Right lobe of liver (tissue), 6 donors: ENCODE measurements around the gene ZC3H6. TPM values are rescaled to one million over a fixed set of nuclear protein-coding genes. Genes with fewer than 3 reads are reported as not detected.

Experiments
- ATAC-seq, 4 donors: fragments of 200-7000 bp; cut with Tn5 transposase; one replicate each; pipeline ENCODE4 v1.9.1; 2020; ENCODE audit warnings: mild to moderate bottlenecking in 4 of 4, moderate library complexity in 4 of 4
- DNase-seq, 3 donors: peaks; one replicate each; pipeline ENCODE4 v3.0.0-alpha.2; 2020
- H3K27ac ChIP-seq, 3 donors: fragments of 200-600 bp; one replicate each; pipeline ENCODE4 v1.8.0; 2022
- H3K27me3 ChIP-seq, 2 donors: fragments of 200-600 bp; one replicate each; pipeline ENCODE4 v1.8.0; 2022
- H3K36me3 ChIP-seq, 4 donors: fragments of 200-600 bp; sonication (generic) in 1 of 4; one replicate each; pipeline versions ENCODE4 v1.5.1 to v1.8.0; 2017 to 2022; ENCODE audit warnings: control low read depth in 1 of 4
- H3K4me1 ChIP-seq, 4 donors: fragments of 200-600 bp; sonication (generic) in 1 of 4; one replicate each; pipeline versions ENCODE4 v1.5.1 to v1.8.0; 2017 to 2022; ENCODE audit warnings: control low read depth in 1 of 4
- H3K4me3 ChIP-seq, 3 donors: fragments of 200-600 bp; one replicate each; pipeline ENCODE4 v1.8.0; 2022
- H3K9me3 ChIP-seq, 4 donors: fragments of 200-600 bp; sonication (generic) in 1 of 4; one replicate each; pipeline versions ENCODE4 v1.5.1 to v1.8.0; 2017 to 2022; ENCODE audit warnings: control low read depth in 1 of 4
- CTCF ChIP-seq, 4 donors: fragments of 200-600 bp in 3 of 4; fragments of 450-650 bp in 1 of 4; IDR thresholded peaks; one replicate each; pipeline versions ENCODE4 v1.5.1 to v1.8.0; 2016 to 2022; ENCODE audit warnings: antibody characterized with exemption in 4 of 4, mild to moderate bottlenecking in 2 of 4
- POLR2A ChIP-seq: fragments of 450-650 bp; IDR thresholded peaks from one replicate; pipeline ENCODE4 v1.6.1; 2017; ENCODE audit warnings: antibody characterized with exemption, mild to moderate bottlenecking
- WGBS: methylation state at CpG from one replicate; pipeline ENCODE4 v1.1.6; 2018; ENCODE audit warnings: low coverage, low lambda C conversion rate; ENCODE audit not compliant: insufficient coverage; ENCODE audit errors: missing lambda C conversion rate; 5-methylcytosine and 5-hydroxymethylcytosine counted together
- intact Hi-C, 2 donors: fragments of 100-400 bp; cut with DNase I; formaldehyde crosslinking; loops; one replicate each; pipeline versions ENCODE4 v1.11.2 to v1.14.1; 2022
- total RNA-seq, 6 experiments: library from RNA; depleted of rRNA in 2 of 6; stranded (reverse); fragments of >200 nt in 2 of 6; fragmentation: NEBNext Ultra II Directional in 3 of 6; extraction: Animal tissue kit (Norgen Biotek cat#: 25700) in 3 of 6; gene quantifications; one replicate each; pipeline versions ENCODE4 v1.1.0 to v1.2.4, GENCODE V29; 2016 to 2023
- donor health status: DM: no; HTN: yes; CAD: no.
- donor health status: DM: no; HTN: no; CAD: no.
- donor health status: DM: no; HTN: no; CAD: no.
- donor health status: DM: no; HTN: yes; CAD: no.
- donor health status: DM: no; HTN: yes; CAD: no.

The ZC3H6 gene
- total RNA-seq, 6 experiments from 2014 or later: 1.2 to 4.3 (median 2.5) TPM

GRCh38 chr2:112254466-112255240, 20.7 kb upstream of the ZC3H6 start, which contains the start of gene ZC3H8:
ZC3H8 (minus strand) TSS chr2:112255042; CDS start chr2:112254981, 61 bp downstream.
- H3K27ac ChIP-seq: peak within 1 kb of the TSS; percentile 62 to 82 (median 76)
- DNase-seq (peak; percentile 96), ATAC-seq (peak; percentile 97 to 98 (median 98))
- H3K4me3 ChIP-seq: peak within 1 kb of the TSS; percentile 52 to 67 (median 60)
- H3K36me3 ChIP-seq: no peaks in the 10 kb centered on the region
- intact Hi-C loops: no loop called here
- no peaks in the 10 kb centered on the region for H3K27me3 ChIP-seq
- peak; percentile 91 for TF ChIP-seq POLR2A
- no peak for TF ChIP-seq CTCF (IDR thresholded peaks at IDR 0.05)
- WGBS: 0% methylated on average over 46 of the region's 68 CpGs
- no peaks in the 10 kb centered on the region for H3K9me3 ChIP-seq
- no peaks in the 10 kb centered on the region for H3K4me1 ChIP-seq

GRCh38 chr2:112255875-112256274, 19.5 kb upstream of the ZC3H6 start:
- ATAC-seq: no peak
- WGBS: 90% methylated on average over 2 of the region's 2 CpGs
- DNase-seq: no peak
- Histone ChIP-seq H3K9me3 (no peaks in the 10 kb centered on the region), H3K27me3 (no peaks in the 10 kb centered on the region), H3K4me3 (no peak overlapping the region), H3K27ac (no peak overlapping the region), H3K36me3 (no peaks in the 10 kb centered on the region), H3K4me1 (no peaks in the 10 kb centered on the region)
- intact Hi-C loops: no loop called here
- TF ChIP-seq CTCF (IDR thresholded peaks at IDR 0.05): no peak
- no peak for TF ChIP-seq POLR2A

GRCh38 chr2:112256654-112257053, 18.7 kb upstream of the ZC3H6 start:
- TF ChIP-seq POLR2A (no peak), CTCF (IDR thresholded peaks at IDR 0.05) (no peak)
- ATAC-seq (no peak), DNase-seq (no peak)
- Histone ChIP-seq H3K9me3 (no peaks in the 10 kb centered on the region), H3K4me1 (no peaks in the 10 kb centered on the region), H3K27ac (no peak overlapping the region), H3K36me3 (no peaks in the 10 kb centered on the region), H3K27me3 (no peaks in the 10 kb centered on the region), H3K4me3 (no peak overlapping the region)
- WGBS: 70% methylated on average over 2 of the region's 2 CpGs
- intact Hi-C loops: no loop called here

- Histone ChIP-seq H3K9me3 (no peaks in the 10 kb centered on the region), H3K4me3 (no peak overlapping the region), H3K27me3 (no peaks in the 10 kb centered on the region), H3K36me3 (no peaks in the 10 kb centered on the region), H3K27ac (no peak overlapping the region), H3K4me1 (no peaks in the 10 kb centered on the region)
- DNase-seq (no peak), ATAC-seq (no peak)
- intact Hi-C loops: no loop called here
- WGBS: 100% methylated on average over 4 of the region's 4 CpGs
- TF ChIP-seq CTCF (IDR thresholded peaks at IDR 0.05) (no peak), POLR2A (no peak)
These were observed 17.8 kb upstream of the ZC3H6 start for GRCh38 chr2:112257575-112257974.
